ENCODE measurements around the gene STAC. TPM values are rescaled to one million over a fixed set of nuclear protein-coding genes. Genes with fewer than 3 reads are reported as not detected.

The STAC gene
- total and polyA plus RNA-seq, 2 donors (not counting 3 experiments of a cell fraction or from before 2014, with no cell fraction given), result 0.03 to 0.88 TPM

GRCh38 chr3:36403661-36404060 lies 23.4 kb downstream of the STAC start:
- TF ChIP-seq GATA2 (IDR thresholded peaks at IDR 0.05; ENCODE audit: insufficient read depth, insufficient read length, low read depth, low read length), result no peak
- TF ChIP-seq POLR2AphosphoS5 (IDR thresholded peaks at IDR 0.05; ENCODE audit: insufficient read depth, low read depth, low read length), result no peak
- no peak for TF ChIP-seq MYC (IDR thresholded peaks at IDR 0.05; ENCODE audit: low read depth, low read length)
- TF ChIP-seq, protein P1, sequence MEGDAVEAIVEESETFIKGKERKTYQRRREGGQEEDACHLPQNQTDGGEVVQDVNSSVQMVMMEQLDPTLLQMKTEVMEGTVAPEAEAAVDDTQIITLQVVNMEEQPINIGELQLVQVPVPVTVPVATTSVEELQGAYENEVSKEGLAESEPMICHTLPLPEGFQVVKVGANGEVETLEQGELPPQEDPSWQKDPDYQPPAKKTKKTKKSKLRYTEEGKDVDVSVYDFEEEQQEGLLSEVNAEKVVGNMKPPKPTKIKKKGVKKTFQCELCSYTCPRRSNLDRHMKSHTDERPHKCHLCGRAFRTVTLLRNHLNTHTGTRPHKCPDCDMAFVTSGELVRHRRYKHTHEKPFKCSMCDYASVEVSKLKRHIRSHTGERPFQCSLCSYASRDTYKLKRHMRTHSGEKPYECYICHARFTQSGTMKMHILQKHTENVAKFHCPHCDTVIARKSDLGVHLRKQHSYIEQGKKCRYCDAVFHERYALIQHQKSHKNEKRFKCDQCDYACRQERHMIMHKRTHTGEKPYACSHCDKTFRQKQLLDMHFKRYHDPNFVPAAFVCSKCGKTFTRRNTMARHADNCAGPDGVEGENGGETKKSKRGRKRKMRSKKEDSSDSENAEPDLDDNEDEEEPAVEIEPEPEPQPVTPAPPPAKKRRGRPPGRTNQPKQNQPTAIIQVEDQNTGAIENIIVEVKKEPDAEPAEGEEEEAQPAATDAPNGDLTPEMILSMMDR (IDR thresholded peaks at IDR 0.05; ENCODE audit: extremely low read depth in 1 of 2, insufficient read depth in 1 of 2, low read depth in 1 of 2, low read length in 2 of 2), result no peak
- TF ChIP-seq MAX (IDR thresholded peaks at IDR 0.05; ENCODE audit: insufficient read depth, insufficient read length), result no peak
- TF ChIP-seq FOS (IDR thresholded peaks at IDR 0.05; ENCODE audit: borderline replicate concordance, insufficient read depth, low read length), result no peak
- TF ChIP-seq JUN (IDR thresholded peaks at IDR 0.05; ENCODE audit: borderline replicate concordance, insufficient read depth, insufficient read length, low read depth), result no peak
- TF ChIP-seq POLR2A (IDR thresholded peaks at IDR 0.05; ENCODE audit: low read depth, low read length), result no peak
- no peak for DNase-seq (ENCODE audit: low read depth, low spot score)
- H4K20me1 ChIP-seq (replicated peaks; ENCODE audit: control insufficient read depth, extremely low read depth, insufficient read depth, low read length), result no peaks in the 10 kb centered on the region
- dilution Hi-C loops (cut with MboI; ENCODE audit: extremely low pct_ligation_motif_present, low sequenced_read_pairs), result no loop called here
- H3K36me3 ChIP-seq (ENCODE audit: control insufficient read depth in 2 of 2, extremely low read depth in 1 of 2, insufficient read depth in 2 of 2, low read length in 2 of 2), result no peaks in the 10 kb centered on the region
- no peak overlapping the region for H3K27ac ChIP-seq (ENCODE audit: insufficient read depth, low read depth, low read length)
- no peaks in the 10 kb centered on the region for H3K79me2 ChIP-seq (ENCODE audit: control insufficient read depth, insufficient read depth, low read length)
- H3K9ac ChIP-seq (replicated peaks; ENCODE audit: extremely low read depth, insufficient read depth, low read length), result no peak overlapping the region
- intact Hi-C loops (cut with micrococcal nuclease), result no loop called here
- H3K9me1 ChIP-seq (replicated peaks; ENCODE audit: control insufficient read depth, extremely low read depth, insufficient read depth, low read length), result no peaks in the 10 kb centered on the region
- BruUV-seq (replicated peaks), result no TSS peak
- no peak overlapping the region for H2AFZ ChIP-seq (ENCODE audit: low read depth, low read length)
- POLR2A ChIA-PET, result no interaction called here
- no peak overlapping the region for H3K4me2 ChIP-seq (ENCODE audit: insufficient read depth, low read length)
- CTCF ChIA-PET, result no interaction called here
- no peak for FAIRE-seq
- no peaks in the 10 kb centered on the region for H3K27me3 ChIP-seq (ENCODE audit: control insufficient read depth in 2 of 2, insufficient read depth in 2 of 2, low read length in 2 of 2)
- H3K4me3 ChIP-seq (replicated peaks in 1 of 3; ENCODE audit: insufficient read depth in 1 of 3, low read depth in 1 of 3, low read length in 3 of 3), result no peak overlapping the region
- peaks cover 2% of the 10 kb centered on the region for H3K9me3 ChIP-seq (replicated peaks; ENCODE audit: control insufficient read depth, insufficient read depth, low read length)
- H3K4me1 ChIP-seq (ENCODE audit: control insufficient read depth, extremely low read depth, insufficient read depth, low read length), result no peaks in the 10 kb centered on the region

Measured in endothelial cell of umbilical vein (primary cell).